Upper lobe of left lung (tissue), 6 donors: ENCODE results near the gene DGCR2. TPM values are rescaled to one million over a fixed set of nuclear protein-coding genes. Genes with fewer than 3 reads are reported as not detected.

Source experiments
- ATAC-seq, 2 donors: fragments of 200-7000 bp; cut with Tn5 transposase; one replicate each; pipeline ENCODE4 v1.9.1; 2022; ENCODE audit warnings: mild to moderate bottlenecking in 2 of 2, moderate library complexity in 2 of 2; ENCODE audit not compliant: low FRiP score in 2 of 2
- DNase-seq, 2 donors: peaks; one replicate each; pipeline ENCODE4 v3.0.0-alpha.2; 2019 to 2020
- H3K27ac ChIP-seq, 4 donors: fragments of 200-600 bp; sonication (generic); one replicate each; pipeline ENCODE4 v1.5.1; 2016 to 2019
- H3K27me3 ChIP-seq, 4 donors: fragments of 200-600 bp; sonication (generic); one replicate each; pipeline ENCODE4 v1.5.1; 2017 to 2019
- H3K36me3 ChIP-seq, 4 donors: fragments of 200-600 bp; sonication (generic); one replicate each; pipeline ENCODE4 v1.5.1; 2016 to 2019
- H3K4me1 ChIP-seq, 4 donors: fragments of 200-600 bp; sonication (generic); one replicate each; pipeline ENCODE4 v1.5.1; 2018 to 2019
- H3K4me3 ChIP-seq, 4 donors: fragments of 200-600 bp; sonication (generic); one replicate each; pipeline ENCODE4 v1.5.1; 2017 to 2019; ENCODE audit warnings: mild to moderate bottlenecking in 2 of 4, moderate library complexity in 1 of 4
- H3K9me3 ChIP-seq, 4 donors: fragments of 200-600 bp; sonication (generic); one replicate each; pipeline ENCODE4 v1.5.1; 2018 to 2019
- CTCF ChIP-seq, 6 experiments: fragments of 450-650 bp in 4 of 6; fragments of 200-600 bp in 2 of 6; sonication (generic) in 2 of 6; IDR thresholded peaks; one replicate each; pipeline ENCODE4 v1.5.1; 2016 to 2019; ENCODE audit warnings: antibody characterized with exemption in 6 of 6
- EP300 ChIP-seq, 4 donors: sonication (generic); formaldehyde crosslinking; IDR thresholded peaks; one replicate each; pipeline ENCODE4 v1.5.1; 2017; ENCODE audit warnings: antibody characterized with exemption in 4 of 4, control low read depth in 2 of 4
- POLR2A ChIP-seq, 4 donors: fragments of 450-650 bp; IDR thresholded peaks; one replicate each; pipeline ENCODE4 v1.5.1; 2016 to 2017; ENCODE audit warnings: antibody characterized with exemption in 4 of 4, mild to moderate bottlenecking in 2 of 4
- POLR2AphosphoS5 ChIP-seq, 2 donors: sonication (generic); formaldehyde crosslinking; IDR thresholded peaks; one replicate each; pipeline ENCODE4 v1.5.1; 2017; ENCODE audit warnings: antibody characterized with exemption in 2 of 2
- WGBS, 2 donors: methylation state at CpG; one replicate each; pipeline ENCODE4 v1.1.5; 2017 to 2018; 5-methylcytosine and 5-hydroxymethylcytosine counted together
- total RNA-seq, 6 donors: library from RNA; depleted of rRNA in 4 of 6; stranded (reverse); fragments of >200 nt in 4 of 6; gene quantifications; one replicate each; pipeline versions ENCODE4 v1.1.0 to v1.2.1, GENCODE V29; 2016 to 2021
- donor health status: DM: no; HTN: no; CAD: no; lungs with moderate emphysema.
- donor health status: DM: no; HTN: yes; CAD: no; lungs with severe emphysema.

DGCR2 gene
- total RNA-seq, 6 donors from 2014 or later = 65.9 to 101 (median 89.9) TPM

- H3K27ac ChIP-seq = peak overlapping the region; percentile 58 to 98 (median 96)
- no peaks in the 10 kb centered on the region for H3K9me3 ChIP-seq
- H3K4me1 ChIP-seq = peaks cover 33 to 43% (median 40%) of the 10 kb centered on the region in 4 donors
- TF ChIP-seq POLR2AphosphoS5 (IDR thresholded peaks at IDR 0.05) = no peak
- no peak for TF ChIP-seq CTCF (IDR thresholded peaks at IDR 0.05)
- no peak for TF ChIP-seq EP300 (IDR thresholded peaks at IDR 0.05)
- TF ChIP-seq POLR2A (IDR thresholded peaks at IDR 0.05) = no peak
- 24 to 34% methylated on average over 14 to 26 of the region's 27 CpGs for WGBS, 2 donors
- peak in 1 of 2 donors; percentile 43 for DNase-seq
- peak overlapping the region; percentile 18 to 98 (median 96) for H3K4me3 ChIP-seq
- ATAC-seq = peak; percentile 21 to 44
- H3K27me3 ChIP-seq = no peaks in the 10 kb centered on the region
- no peaks in the 10 kb centered on the region for H3K36me3 ChIP-seq
Measured at GRCh38 chr22:19122752-19123492, 710 bp upstream of the DGCR2 start.

- Histone ChIP-seq H3K27me3 (no peaks in the 10 kb centered on the region), H3K36me3 (no peaks in the 10 kb centered on the region), H3K4me3 (peak overlapping the region; percentile 96 to 99 (median 98)), H3K9me3 (no peaks in the 10 kb centered on the region), H3K27ac (peak overlapping the region; percentile 94 to 98 (median 96)), H3K4me1 (peaks cover 45 to 55% (median 52%) of the 10 kb centered on the region in 4 donors)
- ATAC-seq (peak; percentile 29 to 51), DNase-seq (peak; percentile 69 to 92)
- WGBS, 2 donors = no CpG with 5 or more reads among the region's 47 CpGs
- peak in 1 of 6 experiments; percentile 3 for TF ChIP-seq CTCF (IDR thresholded peaks at IDR 0.05)
- no peak for TF ChIP-seq EP300 (IDR thresholded peaks at IDR 0.05)
- no peak for TF ChIP-seq POLR2A (IDR thresholded peaks at IDR 0.05)
- peak in 1 of 2 donors; percentile 25 for TF ChIP-seq POLR2AphosphoS5 (IDR thresholded peaks at IDR 0.05)
Measured at GRCh38 chr22:19121631-19122142, 525 bp downstream of the DGCR2 start.

DNA sequence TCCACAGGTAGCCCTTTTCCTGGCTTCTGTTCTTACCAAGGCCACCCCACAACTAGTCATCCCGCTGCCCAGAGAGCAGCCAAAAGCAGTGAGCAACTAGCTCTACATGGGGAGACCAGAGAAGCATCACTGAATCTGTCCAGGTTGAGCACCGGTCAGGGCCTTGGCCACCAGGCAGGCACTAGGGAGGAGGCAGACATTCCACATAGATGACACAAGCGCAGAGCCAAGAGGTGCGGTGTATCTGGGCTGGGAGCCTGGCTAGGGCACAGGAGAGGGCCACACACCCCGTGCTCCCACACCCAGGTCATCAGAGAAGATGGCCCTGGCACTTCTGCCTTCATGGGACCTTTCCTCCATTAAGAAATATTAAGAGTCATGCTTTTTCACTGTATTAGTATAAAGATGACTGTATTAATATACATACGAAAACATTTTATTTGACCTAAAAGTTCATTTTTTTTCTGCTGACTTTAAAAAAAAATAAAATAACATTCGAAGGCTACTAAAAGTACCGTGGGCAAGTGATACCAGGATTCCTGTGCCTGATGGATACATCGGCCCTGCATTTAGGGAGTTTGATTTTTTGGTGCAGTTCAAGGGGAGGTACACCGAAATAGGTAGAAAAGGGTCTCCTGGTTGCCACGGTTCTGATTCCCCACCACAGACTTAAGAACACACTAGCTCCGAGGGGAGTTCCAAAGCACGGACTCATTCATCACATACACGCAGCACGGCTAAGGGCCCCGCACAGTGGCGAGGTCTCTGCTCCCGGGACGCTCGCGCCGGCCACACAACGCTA lies 1.2 kb downstream of the DGCR2 start:
- H3K4me1 ChIP-seq = peaks cover 52 to 62% (median 59%) of the 10 kb centered on the region in 4 donors
- 22 to 44% methylated on average over 13 to 18 of the region's 23 CpGs for WGBS, 2 donors
- DNase-seq (peak; percentile 82 to 88), ATAC-seq (peak; percentile 31 to 69)
- peak overlapping the region; percentile 94 to 98 (median 96) for H3K27ac ChIP-seq
- no peaks in the 10 kb centered on the region for H3K27me3 ChIP-seq
- H3K36me3 ChIP-seq = no peaks in the 10 kb centered on the region
- H3K4me3 ChIP-seq = peak overlapping the region; percentile 96 to 99 (median 98)
- no peaks in the 10 kb centered on the region for H3K9me3 ChIP-seq
- TF ChIP-seq POLR2AphosphoS5 (IDR thresholded peaks at IDR 0.05) (peak in 1 of 2 donors; percentile 36), POLR2A (IDR thresholded peaks at IDR 0.05) (peak in 1 of 4 donors; percentile 32), EP300 (IDR thresholded peaks at IDR 0.05) (no peak)

DNA sequence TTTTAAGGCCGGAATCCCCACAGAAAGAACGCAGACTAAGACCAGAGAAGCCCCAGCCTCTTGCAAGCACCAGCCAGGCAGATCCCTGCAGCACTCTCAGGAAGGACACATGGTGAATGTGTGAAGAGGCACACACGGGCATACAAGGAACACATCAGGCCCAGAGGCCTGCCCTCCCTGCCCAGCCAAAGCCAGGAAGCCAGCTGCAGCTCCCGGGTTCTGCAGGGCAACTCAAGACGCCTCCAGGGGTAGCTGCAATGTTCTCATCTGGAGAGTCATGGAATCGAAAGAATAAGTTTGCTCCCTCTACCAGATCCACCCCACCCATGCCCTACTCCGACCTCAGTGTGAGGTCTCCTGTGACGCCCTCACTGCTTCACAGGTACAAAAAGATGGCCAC lies 2.3 kb downstream of the DGCR2 start:
- H3K27ac ChIP-seq = peak overlapping the region in 3 of 4 donors; percentile 10 to 98 (median 95)
- peaks cover 0 to 9% (median 0%) of the 10 kb centered on the region in 4 donors for H3K36me3 ChIP-seq
- no peaks in the 10 kb centered on the region for H3K27me3 ChIP-seq
- no peaks in the 10 kb centered on the region for H3K9me3 ChIP-seq
- no peak overlapping the region for H3K4me3 ChIP-seq
- TF ChIP-seq EP300 (IDR thresholded peaks at IDR 0.05) (no peak), POLR2AphosphoS5 (IDR thresholded peaks at IDR 0.05) (no peak), CTCF (IDR thresholded peaks at IDR 0.05) (no peak), POLR2A (IDR thresholded peaks at IDR 0.05) (no peak)
- WGBS, 2 donors = 51 to 85% methylated on average over 3 to 8 of the region's 8 CpGs
- ATAC-seq = no peak
- H3K4me1 ChIP-seq = peaks cover 62 to 73% (median 65%) of the 10 kb centered on the region in 4 donors
- no peak for DNase-seq
